PFSK-1 (cell line): Measurements from ENCODE around the gene RBBP8.

ENCODE experiments used
- POLR2AphosphoS5 ChIP-seq: IDR thresholded peaks from 2 replicates; pipeline ENCODE4 v1.6.1; 2012; ENCODE audit warnings: low read depth, mild to moderate bottlenecking, control low read depth, low read length, moderate library complexity
- SIN3A ChIP-seq: IDR thresholded peaks from 2 replicates; pipeline ENCODE4 v1.6.1; 2012; ENCODE audit warnings: mild to moderate bottlenecking, low read length, moderate library complexity, borderline replicate concordance; ENCODE audit not compliant: insufficient read depth
- TAF1 ChIP-seq: IDR thresholded peaks from 2 replicates; pipeline ENCODE4 v1.6.1; 2012; ENCODE audit warnings: low read length, control low read depth, borderline replicate concordance; ENCODE audit not compliant: insufficient read depth
- TF ChIP-seq, protein P1 (sequence below), 2 experiments: IDR thresholded peaks; 2 replicates each; pipeline versions ENCODE4 v1.6.1 to v1.8.0; 2011 to 2012; ENCODE audit warnings: low read depth in 2 of 2, low read length in 2 of 2, control low read depth in 1 of 2, inconsistent platforms in 1 of 2, mild to moderate bottlenecking in 1 of 2, moderate library complexity in 1 of 2; ENCODE audit not compliant: insufficient read depth in 1 of 2

DNA sequence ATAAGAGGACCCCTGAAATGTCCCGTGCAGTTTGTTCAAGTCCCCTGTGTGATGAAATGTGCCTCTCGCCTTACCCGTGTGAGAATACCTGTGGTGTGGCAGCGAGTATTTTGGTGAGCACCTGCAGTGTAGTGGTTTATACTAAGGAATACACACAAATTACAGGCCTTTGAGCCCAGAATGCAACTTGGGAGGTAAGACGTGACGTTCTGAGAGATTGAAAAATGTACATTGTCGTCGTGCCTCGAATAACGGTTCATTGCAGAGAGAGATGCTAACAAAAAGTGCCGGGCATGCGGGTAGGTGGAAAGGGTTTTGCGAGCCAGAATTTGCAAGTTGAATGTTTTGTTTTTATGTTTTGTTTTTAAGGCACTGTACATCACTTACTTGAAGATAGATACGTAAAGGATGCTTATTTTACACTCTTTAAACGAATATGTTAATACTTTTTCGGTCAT, 867 bp downstream of the RBBP8 start:
- TF ChIP-seq POLR2AphosphoS5 (no peak), TAF1 (no peak), SIN3A (no peak)
- TF ChIP-seq, protein P1, sequence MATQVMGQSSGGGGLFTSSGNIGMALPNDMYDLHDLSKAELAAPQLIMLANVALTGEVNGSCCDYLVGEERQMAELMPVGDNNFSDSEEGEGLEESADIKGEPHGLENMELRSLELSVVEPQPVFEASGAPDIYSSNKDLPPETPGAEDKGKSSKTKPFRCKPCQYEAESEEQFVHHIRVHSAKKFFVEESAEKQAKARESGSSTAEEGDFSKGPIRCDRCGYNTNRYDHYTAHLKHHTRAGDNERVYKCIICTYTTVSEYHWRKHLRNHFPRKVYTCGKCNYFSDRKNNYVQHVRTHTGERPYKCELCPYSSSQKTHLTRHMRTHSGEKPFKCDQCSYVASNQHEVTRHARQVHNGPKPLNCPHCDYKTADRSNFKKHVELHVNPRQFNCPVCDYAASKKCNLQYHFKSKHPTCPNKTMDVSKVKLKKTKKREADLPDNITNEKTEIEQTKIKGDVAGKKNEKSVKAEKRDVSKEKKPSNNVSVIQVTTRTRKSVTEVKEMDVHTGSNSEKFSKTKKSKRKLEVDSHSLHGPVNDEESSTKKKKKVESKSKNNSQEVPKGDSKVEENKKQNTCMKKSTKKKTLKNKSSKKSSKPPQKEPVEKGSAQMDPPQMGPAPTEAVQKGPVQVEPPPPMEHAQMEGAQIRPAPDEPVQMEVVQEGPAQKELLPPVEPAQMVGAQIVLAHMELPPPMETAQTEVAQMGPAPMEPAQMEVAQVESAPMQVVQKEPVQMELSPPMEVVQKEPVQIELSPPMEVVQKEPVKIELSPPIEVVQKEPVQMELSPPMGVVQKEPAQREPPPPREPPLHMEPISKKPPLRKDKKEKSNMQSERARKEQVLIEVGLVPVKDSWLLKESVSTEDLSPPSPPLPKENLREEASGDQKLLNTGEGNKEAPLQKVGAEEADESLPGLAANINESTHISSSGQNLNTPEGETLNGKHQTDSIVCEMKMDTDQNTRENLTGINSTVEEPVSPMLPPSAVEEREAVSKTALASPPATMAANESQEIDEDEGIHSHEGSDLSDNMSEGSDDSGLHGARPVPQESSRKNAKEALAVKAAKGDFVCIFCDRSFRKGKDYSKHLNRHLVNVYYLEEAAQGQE (IDR thresholded peaks at IDR 0.05; ENCODE audit: insufficient read depth in 1 of 2, low read depth in 2 of 2, low read length in 2 of 2): no peak
